Ammon's horn (tissue), 1 donor: ENCODE data around the gene UBE3B.
"Not testable (repeated sequence)": the region's sequence is repeated elsewhere in the genome, so short reads cannot be mapped to it uniquely, and the experiment has no call there.

Source experiments
- DNase-seq: peaks from one replicate; pipeline ENCODE4 v3.0.0-alpha.2; 2016; ENCODE audit warnings: low spot score

Gene UBE3B

GRCh38 chr12:109473526-109474270, 3.7 kb upstream of the UBE3B start:
- not testable (repeated sequence) for DNase-seq

- DNase-seq = no peak
These were observed 2.3 kb upstream of the UBE3B start for GRCh38 chr12:109475121-109475520.

GRCh38 chr12:109475993-109476806, 1.2 kb upstream of the UBE3B start:
- no peak for DNase-seq

- no peak for DNase-seq
These were observed 638 bp upstream of the UBE3B start for GRCh38 chr12:109476807-109477184.

- no peak for DNase-seq
These were observed 505 bp downstream of the UBE3B start for GRCh38 chr12:109477963-109478315.

- no peak for DNase-seq
These were observed 2.3 kb downstream of the UBE3B start for GRCh38 chr12:109479761-109480160.

- DNase-seq = no peak
These were observed 2.9 kb downstream of the UBE3B start for GRCh38 chr12:109480356-109480755.

- no peak for DNase-seq
These were observed 4.4 kb downstream of the UBE3B start for GRCh38 chr12:109481863-109482262.

GRCh38 chr12:109482491-109482890, 5.1 kb downstream of the UBE3B start:
- DNase-seq = no peak

- DNase-seq = no peak
These were observed 5.5 kb downstream of the UBE3B start for GRCh38 chr12:109482894-109483293.

- no peak for DNase-seq
These were observed 5.9 kb downstream of the UBE3B start for GRCh38 chr12:109483346-109483745.

- no peak for DNase-seq
These were observed 7.8 kb downstream of the UBE3B start for GRCh38 chr12:109485201-109485600.

- no peak for DNase-seq
These were observed 10.0 kb downstream of the UBE3B start for GRCh38 chr12:109487181-109488050.

- DNase-seq = no peak
These were observed 10.7 kb downstream of the UBE3B start for GRCh38 chr12:109488051-109488665.

GRCh38 chr12:109489016-109489954, 11.9 kb downstream of the UBE3B start:
- no peak for DNase-seq

- DNase-seq = no peak
These were observed 12.6 kb downstream of the UBE3B start for GRCh38 chr12:109489955-109490565.

- no peak for DNase-seq
These were observed 14.2 kb downstream of the UBE3B start for GRCh38 chr12:109491671-109492070.

GRCh38 chr12:109492371-109492770, 14.9 kb downstream of the UBE3B start:
- no peak for DNase-seq

- DNase-seq = no peak
These were observed 15.7 kb downstream of the UBE3B start for GRCh38 chr12:109493090-109493489.

GRCh38 chr12:109493938-109494337, 16.5 kb downstream of the UBE3B start:
- no peak for DNase-seq
